Activated CD4-positive, CD25-positive, alpha-beta regulatory T cell treated with anti-CD3 and anti-CD28 coated beads, Interleukin-2, amount 50 U/mL, for 16 hours (primary cell): ENCODE results near the gene CEMIP.

Experiments used
- DNase-seq: peaks from one replicate; pipeline ENCODE4 v3.0.0-alpha.2; 2020; ENCODE audit warnings: low read depth, low spot score

Gene CEMIP

GRCh38 chr15:80979538-80980200, 200.5 kb downstream of the CEMIP start:
- no peak for DNase-seq

DNA sequence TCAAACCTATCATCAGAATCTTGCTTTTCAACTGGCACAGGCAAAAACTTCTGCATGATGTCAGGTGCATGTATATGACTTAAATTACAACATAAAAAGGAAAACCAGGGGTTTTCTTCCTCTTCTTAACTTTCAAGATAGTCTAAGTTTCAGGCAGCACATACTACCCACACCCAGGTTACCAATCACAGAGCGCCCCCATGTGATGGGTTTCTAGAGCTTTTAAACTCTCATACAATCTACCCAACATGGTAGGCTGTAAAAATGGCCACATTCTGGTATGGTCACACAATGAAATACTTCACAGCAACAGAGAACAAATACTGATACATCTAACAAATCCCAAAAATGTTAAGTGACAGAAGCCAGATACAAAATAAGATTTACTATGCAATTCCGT, 203.0 kb downstream of the CEMIP start:
- DNase-seq: no peak

DNA sequence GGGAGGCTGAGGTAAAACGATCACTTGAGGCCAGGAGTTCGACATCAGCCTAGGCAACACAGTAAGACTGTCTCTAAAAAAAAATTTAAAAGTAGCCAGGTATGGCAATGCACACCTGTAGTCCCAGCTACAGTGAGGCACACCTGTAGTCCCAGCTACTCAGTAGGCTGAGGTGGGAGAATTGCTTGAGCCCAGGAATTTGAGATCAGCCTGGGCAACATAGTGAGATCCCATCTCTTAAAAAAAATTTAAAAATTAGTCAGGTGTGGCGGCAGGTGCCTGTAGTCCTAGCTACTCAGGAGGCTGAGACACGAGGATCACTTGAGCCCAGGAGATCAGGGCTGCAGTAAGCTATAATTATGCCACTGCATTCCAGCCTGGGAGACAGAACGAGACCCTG, 203.7 kb downstream of the CEMIP start:
- DNase-seq: no peak

DNA sequence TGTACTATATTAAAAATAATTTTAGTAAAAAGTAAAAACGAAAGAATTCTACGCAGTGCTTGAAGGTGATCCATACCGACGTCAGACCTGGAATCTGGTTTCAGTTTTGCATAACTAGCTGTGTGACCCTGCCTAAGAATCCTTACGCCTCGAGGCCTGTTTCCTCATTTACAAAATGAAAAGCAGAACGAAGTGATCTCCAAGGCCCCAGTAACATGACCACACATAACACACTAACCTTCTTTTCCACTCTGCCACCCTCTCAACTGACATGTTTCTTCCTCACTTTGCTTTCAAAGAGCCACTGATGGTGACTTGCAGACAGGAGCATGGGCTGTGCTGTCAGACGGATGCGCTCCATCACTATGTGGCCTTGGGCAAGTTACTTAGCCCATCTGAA, 205.7 kb downstream of the CEMIP start:
- no peak for DNase-seq

DNA sequence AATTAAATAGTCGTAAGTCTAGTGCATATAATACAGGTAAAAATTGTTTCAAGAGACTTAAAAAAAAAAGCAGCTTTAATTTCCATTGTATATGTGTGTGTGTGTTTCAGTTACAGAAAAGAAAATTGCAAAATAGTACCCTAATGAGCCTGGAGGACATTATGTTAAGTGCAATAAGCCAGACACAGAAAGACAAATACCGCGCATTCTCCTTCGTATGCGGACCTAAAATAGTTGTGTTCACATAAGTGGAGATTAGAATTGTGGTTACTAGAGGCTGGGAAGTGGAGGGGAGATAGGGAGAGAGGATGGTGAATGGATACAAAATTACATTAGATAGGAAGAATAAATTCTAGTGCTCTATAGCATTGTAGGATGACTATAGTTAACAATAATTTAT, 206.8 kb downstream of the CEMIP start:
- no peak for DNase-seq

DNA sequence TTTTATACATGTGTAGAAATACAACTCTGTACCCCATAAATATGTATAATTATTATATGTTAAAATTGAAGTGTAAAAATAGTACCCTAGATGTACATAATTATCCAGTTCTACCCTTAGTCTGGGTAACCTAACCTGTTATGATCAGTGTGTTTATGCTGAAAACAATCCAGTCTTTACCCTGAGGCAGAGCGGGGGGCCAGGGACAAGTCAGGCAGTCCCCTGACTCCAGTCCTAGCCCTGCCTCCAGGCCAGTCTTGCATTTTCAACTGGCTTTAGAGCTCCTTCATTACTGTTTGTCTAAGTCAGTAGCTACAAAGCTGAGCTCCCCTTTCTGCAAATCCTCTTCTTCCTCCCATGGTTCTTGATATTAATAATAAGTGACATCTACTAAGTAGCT, 207.3 kb downstream of the CEMIP start:
- DNase-seq: no peak

DNA sequence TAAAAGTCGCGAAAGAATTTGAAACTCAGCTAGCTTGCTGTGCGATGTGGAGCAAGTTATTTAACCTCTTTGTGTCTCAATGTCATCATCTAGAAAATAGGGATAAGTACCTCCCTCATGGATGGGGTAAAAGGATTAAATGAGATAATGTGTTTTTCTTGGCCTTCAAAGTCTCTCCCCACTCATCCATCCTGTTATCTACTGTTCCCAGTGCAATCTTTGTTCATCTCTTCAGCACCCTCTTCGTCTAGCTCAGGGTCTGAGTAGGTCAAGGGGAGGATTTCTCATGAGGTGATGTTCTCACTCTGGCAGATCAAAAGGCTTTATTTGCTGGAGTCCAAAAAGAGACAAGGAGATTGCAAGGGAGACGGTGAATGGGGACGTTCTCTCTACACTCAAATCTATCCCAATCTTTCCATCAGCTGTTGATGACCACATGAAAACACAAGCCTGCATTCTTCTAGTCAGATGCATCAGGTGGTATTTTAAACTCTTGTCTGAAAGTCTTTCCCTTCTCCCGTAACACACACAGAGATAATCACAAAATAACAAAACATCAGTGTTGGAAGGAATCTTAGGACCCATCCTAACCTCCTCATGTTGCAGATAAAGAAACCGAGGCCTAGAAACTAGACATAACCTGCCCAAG, 209.1 kb downstream of the CEMIP start:
- DNase-seq: no peak

DNA sequence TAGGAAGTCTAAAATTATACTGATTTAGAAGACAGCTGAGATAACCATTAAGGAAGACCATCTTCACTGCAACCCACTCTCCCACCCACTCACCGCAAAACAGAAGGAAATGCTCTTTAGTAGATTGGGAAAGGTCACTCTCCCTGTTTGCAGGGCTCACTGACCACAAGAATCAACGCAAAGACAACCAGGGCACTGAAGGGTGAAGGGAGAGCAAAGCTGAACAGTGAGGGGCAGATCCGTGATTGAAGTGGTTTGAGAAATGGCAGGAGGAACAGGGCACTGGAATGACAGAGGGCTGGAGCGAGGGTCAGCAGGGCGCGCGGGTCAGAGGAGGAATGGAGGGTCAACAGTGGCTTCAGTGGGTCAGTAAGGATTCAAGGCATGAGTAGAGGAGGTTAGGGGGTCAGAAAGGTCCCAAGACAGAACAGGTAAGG, 209.9 kb downstream of the CEMIP start:
- DNase-seq: no peak

DNA sequence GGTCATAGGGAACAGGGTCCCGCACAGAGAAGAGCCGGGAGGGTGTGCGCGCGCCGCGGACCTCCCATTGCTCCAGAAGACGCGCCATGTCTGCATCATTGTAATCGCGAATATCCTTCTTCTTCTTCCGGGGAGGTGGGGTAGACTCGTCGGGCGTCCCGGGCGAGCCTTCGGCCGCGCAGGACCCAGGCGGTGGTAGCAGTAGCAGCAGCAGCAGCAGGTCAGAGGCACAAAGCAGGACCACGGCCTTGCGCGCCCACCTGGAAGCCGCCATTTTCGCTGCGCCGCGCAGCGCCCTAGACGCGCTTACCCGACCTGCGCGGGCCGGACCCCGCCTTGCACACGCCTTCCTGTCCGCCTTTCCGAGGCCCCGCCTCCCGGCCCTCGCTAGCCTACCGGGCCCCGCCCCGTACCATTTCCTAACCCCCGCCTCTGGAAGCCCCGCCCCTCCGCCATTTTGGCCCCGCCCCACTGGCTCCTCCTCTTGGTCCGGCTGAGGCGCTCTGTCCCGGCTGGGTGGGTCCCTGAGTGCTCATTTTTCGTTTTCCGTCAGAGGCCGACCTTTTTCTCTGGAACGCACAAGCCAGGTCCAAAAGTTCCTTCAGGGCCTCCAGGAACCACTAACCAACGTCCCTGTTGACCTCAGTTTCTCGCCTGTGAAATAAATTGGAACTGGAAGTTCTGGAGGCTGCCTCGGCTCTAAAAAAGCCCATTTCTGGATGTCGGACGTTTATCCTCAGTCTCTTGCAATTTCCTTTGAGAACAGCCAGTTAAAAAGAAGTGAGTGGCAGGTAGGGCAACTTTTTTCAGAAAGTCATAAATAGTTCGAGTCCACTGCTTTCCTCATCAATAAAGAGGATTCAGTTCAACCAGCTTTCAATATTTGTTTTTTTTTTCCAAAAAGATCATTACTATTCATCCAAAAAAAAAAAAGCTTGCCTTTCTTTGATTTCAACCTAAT, 210.6 kb downstream of the CEMIP start, which contains the start of gene MESD:
Gene MESD (minus strand): TSS at position 302 of the 961 bp plus-strand sequence. CDS start 28 bp downstream, at position 274.
- peak; percentile 91 for DNase-seq

DNA sequence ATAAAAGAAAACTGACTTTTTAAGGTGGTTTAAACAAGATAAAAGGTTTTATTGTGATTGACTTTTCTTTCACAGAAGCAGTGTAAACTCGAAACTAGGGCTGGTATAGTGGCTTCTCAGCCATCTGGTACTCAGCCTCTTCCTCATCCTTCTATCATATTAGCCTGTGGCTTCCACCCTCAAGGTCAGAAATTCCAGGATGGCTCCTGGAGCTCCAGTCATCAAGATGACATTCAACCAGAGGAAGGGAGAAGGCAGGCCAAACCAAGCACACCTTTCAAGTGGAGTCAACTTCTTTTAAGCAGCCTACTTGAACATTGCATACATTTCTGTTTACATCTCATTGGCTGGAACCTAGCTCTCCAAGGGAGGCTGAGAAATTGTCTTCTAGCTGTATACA, 211.8 kb downstream of the CEMIP start:
- DNase-seq: no peak

- DNase-seq: no peak
Measured at GRCh38 chr15:80991421-80991820, 212.3 kb downstream of the CEMIP start.

GRCh38 chr15:80992006-80992405, 212.8 kb downstream of the CEMIP start:
- no peak for DNase-seq

DNA sequence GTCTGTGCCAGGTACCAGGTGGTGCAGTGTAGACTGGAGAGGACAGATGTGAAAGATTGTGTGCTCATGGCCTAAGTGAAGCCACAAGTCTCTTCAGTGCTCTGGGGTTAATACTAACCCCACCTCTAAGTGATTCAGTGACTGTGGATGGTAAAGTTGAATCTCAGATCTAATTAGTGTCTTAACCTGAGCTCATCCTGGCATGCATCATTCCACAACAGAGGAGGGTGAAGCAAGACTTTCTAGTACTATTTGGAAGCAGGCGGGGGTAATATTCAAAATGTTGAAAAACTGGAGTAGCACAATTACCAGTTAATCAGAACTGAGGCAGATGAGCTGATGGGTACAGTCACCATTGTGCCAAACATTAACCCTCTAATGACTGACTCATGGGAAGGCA, 213.3 kb downstream of the CEMIP start:
- no peak for DNase-seq

DNA sequence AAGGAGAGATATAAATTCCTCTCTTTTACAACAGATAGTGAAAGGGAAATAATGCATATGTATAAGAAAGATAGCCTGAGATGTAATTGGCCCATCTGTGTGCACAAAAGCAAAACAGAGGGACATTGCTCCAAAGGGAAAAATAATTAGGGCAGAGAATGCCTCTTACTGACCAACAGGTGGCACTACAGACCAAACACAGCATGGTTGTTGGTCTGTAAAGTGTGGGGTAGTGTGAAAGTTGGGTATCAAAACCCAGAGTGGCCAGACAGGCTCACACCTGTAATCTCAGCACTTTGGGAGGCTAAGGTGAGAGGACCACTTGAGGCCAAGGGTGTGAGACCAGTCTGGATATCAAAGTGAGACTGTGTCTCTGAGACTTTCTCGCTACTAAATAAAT, 217.1 kb downstream of the CEMIP start:
- DNase-seq: no peak

DNA sequence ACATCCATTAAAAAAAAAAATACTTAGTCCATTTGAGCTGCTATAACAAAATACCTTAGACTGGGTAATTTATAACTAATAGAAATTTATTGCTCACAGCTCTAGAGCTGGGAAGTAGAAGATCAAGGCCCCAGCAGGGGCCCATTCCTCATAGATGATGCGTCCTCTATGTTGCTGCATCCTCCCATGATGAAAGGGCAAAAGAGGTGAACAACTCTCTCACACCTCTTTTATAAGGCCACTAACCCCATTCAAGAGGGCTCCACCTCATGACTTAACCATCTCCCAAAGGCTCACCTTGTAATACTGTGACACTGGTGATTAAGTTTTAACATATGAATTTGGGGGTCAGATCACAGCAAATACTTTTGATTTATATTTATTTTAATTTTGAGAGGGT, 218.5 kb downstream of the CEMIP start:
- no peak for DNase-seq

GRCh38 chr15:80998251-80998650, 219.1 kb downstream of the CEMIP start:
- no peak for DNase-seq

- peak; percentile 21 for DNase-seq
Measured at GRCh38 chr15:80999623-81000036, 220.5 kb downstream of the CEMIP start.

- no peak for DNase-seq
Measured at GRCh38 chr15:81000144-81000623, 221.0 kb downstream of the CEMIP start.

DNA sequence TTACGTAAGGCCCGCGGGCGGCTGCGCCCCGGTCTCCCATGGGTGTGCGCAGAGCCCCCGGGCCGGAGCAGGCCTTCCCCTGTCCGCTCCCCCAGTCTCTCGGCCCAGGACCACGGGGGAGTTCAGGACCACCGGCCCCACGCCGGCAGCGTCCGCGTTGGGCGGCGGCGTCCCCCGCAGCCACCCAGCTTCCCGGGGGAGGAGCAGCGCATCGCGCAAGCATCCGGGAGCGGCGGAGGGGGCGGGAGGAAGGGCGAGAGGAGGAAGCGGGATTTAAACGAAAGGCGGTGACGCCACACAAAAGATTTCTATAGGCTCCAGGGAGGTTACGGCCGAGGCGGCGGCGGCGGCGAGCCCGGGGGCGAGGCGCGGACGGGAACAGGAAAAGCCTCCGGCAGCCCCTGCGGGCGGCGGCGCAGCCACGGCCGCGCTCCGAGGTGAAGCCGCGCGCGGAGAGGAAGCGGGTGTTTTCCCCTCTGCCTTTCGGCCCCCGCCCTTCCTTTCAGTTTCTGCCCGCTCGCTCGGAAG, 221.5 kb downstream of the CEMIP start, which contains the start of gene TLNRD1:
Gene TLNRD1 (plus strand): TSS at position 300 of the 528 bp plus-strand sequence. CDS start 1,349 bp downstream, outside the sequence.
- peak; percentile 68 for DNase-seq
